Astrocyte (in vitro differentiated cells and primary cell): Measurements from ENCODE around the gene PADI3. TPM values are rescaled to one million over a fixed set of nuclear protein-coding genes. Genes with fewer than 3 reads are reported as not detected.

Source experiments
- DNase-seq: peaks from one replicate; pipeline ENCODE4 v3.0.0-alpha.2; 2010; ENCODE audit warnings: low read depth
- FAIRE-seq: peaks from 2 replicates; lab custom pipeline; 2011; peaks lifted over from hg19 to GRCh38; lab: Jason Lieb, UNC
- H2AFZ ChIP-seq: 2 replicates; pipeline ENCODE4 v1.6.0; 2012; ENCODE audit warnings: low read depth, low read length, inconsistent platforms
- H3K27ac ChIP-seq: 2 replicates; pipeline ENCODE4 v1.5.1; 2011; ENCODE audit warnings: low read depth, low read length, inconsistent platforms
- H3K27me3 ChIP-seq: 2 replicates; pipeline ENCODE4 v1.6.0; 2011; ENCODE audit warnings: low read length, inconsistent platforms; ENCODE audit not compliant: insufficient read depth
- H3K36me3 ChIP-seq: 2 replicates; pipeline ENCODE4 v1.5.1; 2011; ENCODE audit warnings: low read length, inconsistent platforms; ENCODE audit not compliant: insufficient read depth
- H3K4me1 ChIP-seq: 2 replicates; pipeline ENCODE4 v1.5.1; 2011; ENCODE audit warnings: low read length, inconsistent platforms; ENCODE audit not compliant: insufficient read depth
- H3K4me2 ChIP-seq: 2 replicates; pipeline ENCODE4 v1.6.0; 2012; ENCODE audit warnings: low read length, inconsistent platforms
- H3K4me3 ChIP-seq: 2 replicates; pipeline ENCODE4 v1.5.1; 2011; ENCODE audit warnings: low read depth, mild to moderate bottlenecking, low read length, inconsistent platforms; ENCODE audit not compliant: insufficient read depth
- H3K79me2 ChIP-seq: 2 replicates; pipeline ENCODE4 v1.6.0; 2012; ENCODE audit warnings: mild to moderate bottlenecking, low read length, inconsistent platforms; ENCODE audit not compliant: insufficient read depth
- H3K9ac ChIP-seq: 2 replicates; pipeline ENCODE4 v1.6.0; 2012; ENCODE audit warnings: mild to moderate bottlenecking, low read length, inconsistent platforms
- H3K9me3 ChIP-seq: 2 replicates; pipeline ENCODE4 v1.5.1; 2012; ENCODE audit warnings: low read depth, mild to moderate bottlenecking, low read length, inconsistent platforms; ENCODE audit not compliant: insufficient read depth
- H4K20me1 ChIP-seq: 2 replicates; pipeline ENCODE4 v1.6.0; 2012; ENCODE audit warnings: low read length, inconsistent platforms; ENCODE audit not compliant: insufficient read depth
- H3K27ac Mint-ChIP-seq: one replicate; pipeline ENCODE4 v1.8.0; 2021; ENCODE audit warnings: mild to moderate bottlenecking, mixed read lengths; ENCODE audit not compliant: unreplicated experiment
- H3K27me3 Mint-ChIP-seq: one replicate; pipeline ENCODE4 v1.8.0; 2021; ENCODE audit warnings: low read depth, mixed read lengths; ENCODE audit not compliant: unreplicated experiment
- H3K36me3 Mint-ChIP-seq: one replicate; pipeline ENCODE4 v1.8.0; 2021; ENCODE audit warnings: low read depth, mixed read lengths; ENCODE audit not compliant: unreplicated experiment
- H3K4me1 Mint-ChIP-seq: one replicate; pipeline ENCODE4 v1.8.0; 2021; ENCODE audit warnings: low read depth, mixed read lengths; ENCODE audit not compliant: unreplicated experiment
- H3K4me3 Mint-ChIP-seq: one replicate; pipeline ENCODE4 v1.8.0; 2021; ENCODE audit warnings: mild to moderate bottlenecking, moderate library complexity, mixed read lengths; ENCODE audit not compliant: unreplicated experiment
- H3K9me3 Mint-ChIP-seq: one replicate; pipeline ENCODE4 v1.8.0; 2021; ENCODE audit warnings: mild to moderate bottlenecking, mixed read lengths; ENCODE audit not compliant: unreplicated experiment
- EZH2 ChIP-seq: IDR thresholded peaks from 2 replicates; pipeline ENCODE4 v1.6.1; 2012; ENCODE audit warnings: mild to moderate bottlenecking, low read length, inconsistent platforms; ENCODE audit not compliant: insufficient read depth
- total RNA-seq: library from RNA; stranded (reverse); gene quantifications from 2 replicates; pipeline ENCODE4 v1.2.1, GENCODE V29; 2021
- TF ChIP-seq, protein P1 (sequence below): IDR thresholded peaks from 2 replicates; pipeline ENCODE4 v1.5.1; 2011; ENCODE audit warnings: low read depth, mild to moderate bottlenecking, inconsistent platforms, low read length, moderate library complexity; ENCODE audit not compliant: insufficient read depth

The PADI3 gene
- total RNA-seq, 1 donor from 2014 or later, result 0.09 TPM

DNA sequence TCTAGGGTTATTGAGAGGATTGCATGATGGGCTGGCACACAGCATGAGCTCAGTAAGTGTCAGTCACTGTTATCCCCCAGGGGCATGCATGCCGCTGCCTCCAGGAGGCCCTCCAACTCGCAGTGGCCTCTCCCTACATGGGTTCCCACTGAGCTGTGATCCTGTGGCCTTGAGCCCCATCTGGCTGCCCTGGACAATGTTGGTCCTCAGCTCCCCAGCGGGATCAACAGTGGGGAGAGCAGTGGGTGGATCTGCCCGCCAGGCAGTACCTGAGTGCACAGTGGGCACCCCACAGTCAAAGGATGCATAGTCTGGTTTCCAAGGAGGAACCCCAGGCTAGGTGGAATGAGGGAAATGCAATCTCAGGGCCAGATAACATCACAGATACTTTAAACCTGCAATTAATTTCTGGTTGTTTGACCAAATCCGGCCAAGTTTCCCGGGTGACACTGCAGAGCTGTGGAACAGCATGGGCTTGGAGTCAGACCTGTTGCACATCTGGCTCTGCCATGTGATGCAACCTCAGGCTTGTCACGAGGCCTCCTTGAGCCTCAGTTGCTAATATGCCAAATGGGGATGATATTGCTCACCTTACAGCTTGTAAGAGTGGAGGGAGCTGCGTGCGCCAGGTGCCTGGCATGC lies 9.3 kb downstream of the PADI3 start:
- Mint-ChIP-seq H3K4me3 (no peak overlapping the region), H3K36me3 (no peaks in the 10 kb centered on the region), H3K27me3 (peaks cover 34% of the 10 kb centered on the region), H3K9me3 (peaks cover 5% of the 10 kb centered on the region), H3K27ac (no peak overlapping the region), H3K4me1 (no peaks in the 10 kb centered on the region)
- no peaks in the 10 kb centered on the region for H3K79me2 ChIP-seq
- no peak overlapping the region for H3K4me2 ChIP-seq
- DNase-seq (no peak), FAIRE-seq (no peak)
- no peak overlapping the region for H2AFZ ChIP-seq
- H3K4me3 ChIP-seq, result no peak overlapping the region
- H3K9ac ChIP-seq, result no peak overlapping the region
- no peaks in the 10 kb centered on the region for H3K36me3 ChIP-seq
- H4K20me1 ChIP-seq, result no peaks in the 10 kb centered on the region
- TF ChIP-seq, protein P1, sequence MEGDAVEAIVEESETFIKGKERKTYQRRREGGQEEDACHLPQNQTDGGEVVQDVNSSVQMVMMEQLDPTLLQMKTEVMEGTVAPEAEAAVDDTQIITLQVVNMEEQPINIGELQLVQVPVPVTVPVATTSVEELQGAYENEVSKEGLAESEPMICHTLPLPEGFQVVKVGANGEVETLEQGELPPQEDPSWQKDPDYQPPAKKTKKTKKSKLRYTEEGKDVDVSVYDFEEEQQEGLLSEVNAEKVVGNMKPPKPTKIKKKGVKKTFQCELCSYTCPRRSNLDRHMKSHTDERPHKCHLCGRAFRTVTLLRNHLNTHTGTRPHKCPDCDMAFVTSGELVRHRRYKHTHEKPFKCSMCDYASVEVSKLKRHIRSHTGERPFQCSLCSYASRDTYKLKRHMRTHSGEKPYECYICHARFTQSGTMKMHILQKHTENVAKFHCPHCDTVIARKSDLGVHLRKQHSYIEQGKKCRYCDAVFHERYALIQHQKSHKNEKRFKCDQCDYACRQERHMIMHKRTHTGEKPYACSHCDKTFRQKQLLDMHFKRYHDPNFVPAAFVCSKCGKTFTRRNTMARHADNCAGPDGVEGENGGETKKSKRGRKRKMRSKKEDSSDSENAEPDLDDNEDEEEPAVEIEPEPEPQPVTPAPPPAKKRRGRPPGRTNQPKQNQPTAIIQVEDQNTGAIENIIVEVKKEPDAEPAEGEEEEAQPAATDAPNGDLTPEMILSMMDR, result no peak
- TF ChIP-seq EZH2, result no peak
- H3K27me3 ChIP-seq, result no peaks in the 10 kb centered on the region
- H3K9me3 ChIP-seq, result no peaks in the 10 kb centered on the region
- H3K4me1 ChIP-seq, result peaks cover 13% of the 10 kb centered on the region
- no peak overlapping the region for H3K27ac ChIP-seq

DNA sequence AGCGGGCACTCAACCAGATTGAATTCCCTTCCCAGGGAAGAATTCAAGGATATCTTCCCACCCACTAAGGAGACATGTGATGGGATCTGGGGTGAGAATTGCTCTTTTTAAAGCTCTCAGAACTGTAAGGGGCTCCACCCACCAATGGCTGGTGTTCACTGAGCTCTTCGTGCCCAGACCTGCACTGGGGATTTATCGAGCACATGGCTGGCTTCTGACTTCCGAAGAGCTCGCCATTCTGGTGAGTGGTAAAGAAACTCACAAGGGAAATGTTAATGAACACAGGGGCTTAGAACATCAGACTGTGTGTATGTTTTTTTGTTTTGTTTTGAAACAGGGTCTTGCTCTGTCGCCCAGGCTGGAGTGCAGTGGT lies 9.8 kb downstream of the PADI3 start:
- H3K27me3 Mint-ChIP-seq, result peaks cover 34% of the 10 kb centered on the region

More for the DNA sequence above, 9.8 kb downstream of the PADI3 start:
- H3K4me1 ChIP-seq, result peaks cover 13% of the 10 kb centered on the region
- Mint-ChIP-seq H3K36me3 (no peaks in the 10 kb centered on the region), H3K4me1 (no peaks in the 10 kb centered on the region), H3K9me3 (peaks cover 5% of the 10 kb centered on the region), H3K27ac (peak overlapping the region; percentile 62), H3K4me3 (no peak overlapping the region)
- TF ChIP-seq, protein P1, result no peak
- TF ChIP-seq EZH2, result no peak
- H3K9ac ChIP-seq, result no peak overlapping the region
- no peaks in the 10 kb centered on the region for H3K79me2 ChIP-seq
- no peak overlapping the region for H3K27ac ChIP-seq
- H3K4me2 ChIP-seq, result peak overlapping the region; percentile 56
- no peaks in the 10 kb centered on the region for H4K20me1 ChIP-seq
- no peaks in the 10 kb centered on the region for H3K36me3 ChIP-seq
- no peak overlapping the region for H3K4me3 ChIP-seq
- FAIRE-seq (no peak), DNase-seq (no peak)
- H2AFZ ChIP-seq, result no peak overlapping the region
- no peaks in the 10 kb centered on the region for H3K9me3 ChIP-seq
- no peaks in the 10 kb centered on the region for H3K27me3 ChIP-seq
